Measurements from ENCODE around the gene PDE4D. TPM values are rescaled to one million over a fixed set of nuclear protein-coding genes. Genes with fewer than 3 reads are reported as not detected.
"Not testable (repeated sequence)": the region's sequence is repeated elsewhere in the genome, so short reads cannot be mapped to it uniquely, and the experiment has no call there.

Gene PDE4D
- total RNA-seq, 1 donor, result 19.9 TPM

GRCh38 chr5:59789197-59789596 lies 104.3 kb downstream of the PDE4D start:
- H3K27me3 ChIP-seq (ENCODE audit: insufficient read depth, low read length), result no peaks in the 10 kb centered on the region
- no peak overlapping the region for H3K4me3 ChIP-seq (ENCODE audit: insufficient read depth, low read length)
- no peaks in the 10 kb centered on the region for H3K36me3 ChIP-seq (ENCODE audit: insufficient read depth, low read length)
- H2AFZ ChIP-seq (ENCODE audit: low read length), result no peak overlapping the region
- H3K9me3 ChIP-seq (ENCODE audit: low read depth, low read length), result no peaks in the 10 kb centered on the region
- no peak overlapping the region for H3K4me2 ChIP-seq (ENCODE audit: insufficient read depth, low read length)
- H3K27ac ChIP-seq (ENCODE audit: low read depth, low read length), result no peak overlapping the region
- H4K20me1 ChIP-seq (ENCODE audit: insufficient read depth, low read length), result no peaks in the 10 kb centered on the region
- DNase-seq (ENCODE audit: insufficient read length, low spot score, missing footprints), result no peak
- no peaks in the 10 kb centered on the region for H3K79me2 ChIP-seq (ENCODE audit: insufficient read depth, low read length)
- peaks cover 25% of the 10 kb centered on the region for H3K4me1 ChIP-seq (ENCODE audit: insufficient read depth, low read length)
- TF ChIP-seq, protein P1, sequence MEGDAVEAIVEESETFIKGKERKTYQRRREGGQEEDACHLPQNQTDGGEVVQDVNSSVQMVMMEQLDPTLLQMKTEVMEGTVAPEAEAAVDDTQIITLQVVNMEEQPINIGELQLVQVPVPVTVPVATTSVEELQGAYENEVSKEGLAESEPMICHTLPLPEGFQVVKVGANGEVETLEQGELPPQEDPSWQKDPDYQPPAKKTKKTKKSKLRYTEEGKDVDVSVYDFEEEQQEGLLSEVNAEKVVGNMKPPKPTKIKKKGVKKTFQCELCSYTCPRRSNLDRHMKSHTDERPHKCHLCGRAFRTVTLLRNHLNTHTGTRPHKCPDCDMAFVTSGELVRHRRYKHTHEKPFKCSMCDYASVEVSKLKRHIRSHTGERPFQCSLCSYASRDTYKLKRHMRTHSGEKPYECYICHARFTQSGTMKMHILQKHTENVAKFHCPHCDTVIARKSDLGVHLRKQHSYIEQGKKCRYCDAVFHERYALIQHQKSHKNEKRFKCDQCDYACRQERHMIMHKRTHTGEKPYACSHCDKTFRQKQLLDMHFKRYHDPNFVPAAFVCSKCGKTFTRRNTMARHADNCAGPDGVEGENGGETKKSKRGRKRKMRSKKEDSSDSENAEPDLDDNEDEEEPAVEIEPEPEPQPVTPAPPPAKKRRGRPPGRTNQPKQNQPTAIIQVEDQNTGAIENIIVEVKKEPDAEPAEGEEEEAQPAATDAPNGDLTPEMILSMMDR (IDR thresholded peaks at IDR 0.05; ENCODE audit: extremely low read depth, low read depth, low read length), result no peak

DNA sequence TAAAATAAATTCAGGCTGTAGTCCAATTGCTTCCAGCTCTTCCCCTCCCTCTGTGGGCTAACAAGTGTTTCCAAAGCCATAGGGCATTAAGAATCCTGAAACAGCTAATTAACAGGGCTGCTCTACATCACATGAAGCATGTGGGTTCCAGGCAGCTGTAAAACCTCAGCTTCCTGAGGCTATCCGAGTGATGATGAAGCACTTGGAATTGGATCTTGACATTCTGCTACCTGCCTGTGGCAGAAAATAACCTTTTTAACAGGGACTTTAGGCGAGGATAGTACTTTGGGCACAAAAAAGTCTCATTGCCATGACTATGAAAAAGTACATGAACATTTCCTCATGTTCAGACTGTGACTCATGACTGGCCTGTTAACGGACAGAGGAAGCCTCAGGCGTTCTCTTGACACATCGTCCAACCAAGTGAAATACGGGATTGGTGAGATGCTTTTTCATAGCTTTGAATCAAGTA lies 107.2 kb downstream of the PDE4D start:
- TF ChIP-seq, protein P1 (IDR thresholded peaks at IDR 0.05; ENCODE audit: extremely low read depth, low read depth, low read length), result no peak
- peak overlapping the region; percentile 21 for H3K4me2 ChIP-seq (ENCODE audit: insufficient read depth, low read length)
- no peak overlapping the region for H3K4me3 ChIP-seq (ENCODE audit: insufficient read depth, low read length)
- H3K9me3 ChIP-seq (ENCODE audit: low read depth, low read length), result no peaks in the 10 kb centered on the region
- peak overlapping the region; percentile 67 for H2AFZ ChIP-seq (ENCODE audit: low read length)
- no peak for DNase-seq (ENCODE audit: insufficient read length, low spot score, missing footprints)
- H4K20me1 ChIP-seq (ENCODE audit: insufficient read depth, low read length), result no peaks in the 10 kb centered on the region
- H3K27me3 ChIP-seq (ENCODE audit: insufficient read depth, low read length), result no peaks in the 10 kb centered on the region
- peaks cover 17% of the 10 kb centered on the region for H3K4me1 ChIP-seq (ENCODE audit: insufficient read depth, low read length)
- H3K27ac ChIP-seq (ENCODE audit: low read depth, low read length), result peak overlapping the region; percentile 62
- H3K79me2 ChIP-seq (ENCODE audit: insufficient read depth, low read length), result no peaks in the 10 kb centered on the region
- no peaks in the 10 kb centered on the region for H3K36me3 ChIP-seq (ENCODE audit: insufficient read depth, low read length)

DNA sequence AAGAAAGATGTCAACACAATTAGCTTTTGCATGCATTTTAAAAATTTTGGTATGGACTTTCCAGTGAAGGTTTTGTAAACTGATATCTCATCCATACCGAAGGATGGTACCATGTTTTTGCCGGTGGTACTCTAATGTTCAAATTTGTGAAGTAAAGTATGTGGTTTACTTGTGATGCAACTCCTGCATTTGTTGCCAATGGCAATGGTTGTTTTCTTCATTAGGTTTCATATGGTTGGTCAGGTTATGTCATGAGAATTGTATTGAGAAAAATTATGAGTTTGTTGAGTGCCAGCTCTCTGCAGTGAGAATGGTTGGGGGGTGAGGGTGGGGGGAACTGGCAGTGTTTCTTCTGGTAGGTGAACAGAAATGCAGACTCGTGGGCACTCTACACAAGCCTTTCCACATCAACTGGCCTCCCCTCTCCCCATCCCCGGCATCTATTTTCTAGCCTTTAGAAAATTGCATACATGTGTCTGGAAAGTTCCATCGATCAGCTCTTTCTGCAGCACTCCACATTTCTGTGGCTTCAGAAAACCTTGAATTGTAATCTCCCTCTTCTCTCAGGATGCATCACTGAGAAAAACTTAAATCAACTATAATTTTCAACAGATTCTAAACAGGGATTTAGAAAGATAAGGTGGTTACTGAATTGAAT lies 107.7 kb downstream of the PDE4D start:
- Histone ChIP-seq H3K27me3 (ENCODE audit: insufficient read depth, low read length) (no peaks in the 10 kb centered on the region), H3K9me3 (ENCODE audit: low read depth, low read length) (no peaks in the 10 kb centered on the region), H2AFZ (ENCODE audit: low read length) (no peak overlapping the region), H3K36me3 (ENCODE audit: insufficient read depth, low read length) (no peaks in the 10 kb centered on the region), H4K20me1 (ENCODE audit: insufficient read depth, low read length) (no peaks in the 10 kb centered on the region), H3K4me3 (ENCODE audit: insufficient read depth, low read length) (no peak overlapping the region), H3K79me2 (ENCODE audit: insufficient read depth, low read length) (no peaks in the 10 kb centered on the region), H3K4me2 (ENCODE audit: insufficient read depth, low read length) (peak overlapping the region; percentile 21), H3K27ac (ENCODE audit: low read depth, low read length) (peak overlapping the region; percentile 62), H3K4me1 (ENCODE audit: insufficient read depth, low read length) (peaks cover 17% of the 10 kb centered on the region)
- no peak for DNase-seq (ENCODE audit: insufficient read length, low spot score, missing footprints)
- TF ChIP-seq, protein P1 (IDR thresholded peaks at IDR 0.05; ENCODE audit: extremely low read depth, low read depth, low read length), result no peak

- H3K4me3 ChIP-seq (ENCODE audit: insufficient read depth, low read length); DNase-seq (ENCODE audit: insufficient read length, low spot score, missing footprints); H4K20me1 ChIP-seq (ENCODE audit: insufficient read depth, low read length); H3K4me2 ChIP-seq (ENCODE audit: insufficient read depth, low read length); H3K27ac ChIP-seq (ENCODE audit: low read depth, low read length); H3K36me3 ChIP-seq (ENCODE audit: insufficient read depth, low read length); H3K27me3 ChIP-seq (ENCODE audit: insufficient read depth, low read length); H2AFZ ChIP-seq (ENCODE audit: low read length); H3K79me2 ChIP-seq (ENCODE audit: insufficient read depth, low read length); H3K9me3 ChIP-seq (ENCODE audit: low read depth, low read length): not testable (repeated sequence)
- H3K4me1 ChIP-seq (ENCODE audit: insufficient read depth, low read length), result peaks cover 10% of the 10 kb centered on the region
Observed at GRCh38 chr5:59784708-59785107, 108.8 kb downstream of the PDE4D start.

Data from osteoblast (primary cell).